CD4-positive, alpha-beta T cell (primary cell): ENCODE results near the gene MTRFR. TPM values are rescaled to one million over a fixed set of nuclear protein-coding genes. Genes with fewer than 3 reads are reported as not detected.

Source experiments
- ATAC-seq: fragments of 200-7000 bp; cut with Tn5 transposase; one replicate; pipeline ENCODE4 v1.10.0; 2022; ENCODE audit warnings: mild to moderate bottlenecking; ENCODE audit not compliant: poor library complexity
- CTCF ChIA-PET: fragments of 350-600 bp; sonication (Branson Sonifier 250); formaldehyde crosslinking; loops from one replicate; lab custom pipeline; 2021; ENCODE audit warnings: antibody characterized with exemption, inconsistent platforms; lab: Charles Lee
- POLR2A ChIA-PET: fragments of 350-600 bp; sonication (Branson Sonifier 250); formaldehyde crosslinking; loops from one replicate; lab custom pipeline; 2021; ENCODE audit warnings: antibody characterized with exemption, inconsistent platforms; lab: Charles Lee
- DNase-seq, 14 experiments: peaks; one replicate each; pipeline ENCODE4 v3.0.0-alpha.2; 2013 to 2020; ENCODE audit warnings: mixed read lengths in 2 of 14
- H3K27ac ChIP-seq, 2 donors: one replicate each; pipeline versions ENCODE4 v1.5.1 to v1.7.0; 2013; ENCODE audit warnings: low read length in 2 of 2, low read depth in 1 of 2, mild to moderate bottlenecking in 1 of 2
- H3K27me3 ChIP-seq, 2 experiments: 1 replicate in 1 of 2; 2 replicates in 1 of 2; pipeline versions ENCODE4 v1.6.1 to v1.7.0; 2013; ENCODE audit warnings: low read length in 2 of 2, control low read depth in 1 of 2, mild to moderate bottlenecking in 1 of 2, moderate library complexity in 1 of 2; ENCODE audit not compliant: insufficient read depth in 2 of 2, control insufficient read depth in 1 of 2
- H3K36me3 ChIP-seq: one replicate; pipeline ENCODE4 v1.6.1; 2013; ENCODE audit warnings: low read length, control low read depth; ENCODE audit not compliant: insufficient read depth
- H3K4me1 ChIP-seq: one replicate; pipeline ENCODE4 v1.6.1; 2013; ENCODE audit warnings: low read length, control low read depth; ENCODE audit not compliant: insufficient read depth
- H3K4me3 ChIP-seq: one replicate; pipeline ENCODE4 v1.5.1; 2013; ENCODE audit warnings: mild to moderate bottlenecking, low read length, moderate library complexity
- H3K9me3 ChIP-seq, 2 experiments: 1 replicate in 1 of 2; 2 replicates in 1 of 2; pipeline versions ENCODE4 v1.6.1 to v1.7.0; 2013; ENCODE audit warnings: low read length in 2 of 2, mild to moderate bottlenecking in 2 of 2, control low read depth in 1 of 2, moderate library complexity in 1 of 2; ENCODE audit not compliant: control insufficient read depth in 1 of 2, insufficient read depth in 1 of 2
- H3K27ac Mint-ChIP-seq: one replicate; pipeline ENCODE4 v1.8.0; 2020; ENCODE audit warnings: mixed read lengths
- H3K27me3 Mint-ChIP-seq: one replicate; pipeline ENCODE4 v1.8.0; 2021; ENCODE audit warnings: mixed read lengths
- H3K36me3 Mint-ChIP-seq: one replicate; pipeline ENCODE4 v1.8.0; 2021; ENCODE audit warnings: low read depth, mixed read lengths
- H3K4me1 Mint-ChIP-seq: one replicate; pipeline ENCODE4 v1.8.0; 2021; ENCODE audit warnings: low read depth, mixed read lengths
- H3K4me3 Mint-ChIP-seq: one replicate; pipeline ENCODE4 v1.8.0; 2020; ENCODE audit warnings: mild to moderate bottlenecking, mixed read lengths
- H3K9me3 Mint-ChIP-seq: one replicate; pipeline ENCODE4 v1.8.0; 2020; ENCODE audit warnings: mixed read lengths
- intact Hi-C, 2 experiments: fragments of 100-400 bp; cut with DNase I in 1 of 2; cut with micrococcal nuclease in 1 of 2; formaldehyde crosslinking; loops; one replicate each; pipeline versions ENCODE4 v1.15.1 to v1.9.0; 2023 to 2025; cut with DNase I, micrococcal nuclease
- total RNA-seq, 174 experiments: library from RNA in 2 of 174; stranded (reverse) in 2 of 174; gene quantifications; one replicate each; pipeline ENCODE4 v1.2.3 and lab custom pipeline; 2021 to 2026
- TF ChIP-seq, protein P1 (sequence below): fragments of 200-600 bp; IDR thresholded peaks from one replicate; pipeline ENCODE4 v1.8.0; 2022; ENCODE audit warnings: antibody characterized with exemption, mild to moderate bottlenecking

The MTRFR gene
- total RNA-seq, 2 experiments from 2014 or later = 43.2 to 44.5 TPM

DNA sequence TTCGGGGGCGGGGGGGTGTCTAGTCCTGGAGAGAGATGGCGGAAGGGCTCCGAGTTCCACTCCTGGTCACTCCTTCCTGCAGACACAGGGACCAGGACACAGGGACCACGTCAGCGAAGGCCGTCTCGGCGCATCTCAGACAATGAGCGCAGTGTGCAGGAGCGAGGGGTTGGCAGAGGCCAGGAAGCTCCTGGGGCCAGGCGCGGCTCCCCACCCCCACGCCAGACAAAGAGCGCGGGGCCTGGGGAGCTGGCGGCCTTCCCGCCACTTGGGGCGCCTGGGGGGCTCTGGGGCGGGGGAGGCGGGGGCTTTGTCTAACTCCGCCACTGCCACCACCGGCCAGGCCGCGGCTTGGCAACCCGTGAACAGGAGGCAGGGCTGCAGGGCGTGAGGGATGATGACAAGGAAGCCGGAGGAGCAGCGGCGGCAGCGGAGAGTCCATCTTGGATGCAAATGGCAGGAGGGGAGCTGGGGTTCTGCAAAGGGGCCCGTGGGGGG is 36.2 kb downstream of the MTRFR start:
- Histone ChIP-seq H3K36me3 (no peaks in the 10 kb centered on the region), H3K9me3 (no peaks in the 10 kb centered on the region), H3K27ac (no peak overlapping the region), H3K4me1 (peaks cover 38% of the 10 kb centered on the region), H3K27me3 (no peaks in the 10 kb centered on the region), H3K4me3 (peak overlapping the region; percentile 41)
- Mint-ChIP-seq H3K4me3 (peak overlapping the region; percentile 92), H3K4me1 (peaks cover 32% of the 10 kb centered on the region), H3K9me3 (no peaks in the 10 kb centered on the region), H3K27me3 (no peaks in the 10 kb centered on the region), H3K27ac (no peak overlapping the region), H3K36me3 (no peaks in the 10 kb centered on the region)
- ChIA-PET POLR2A (interaction anchor here (1.1 to 1.9 kb wide), 4 partner anchors 37 to 333 kb away, joined by 3 to 7 read pairs (median 6); partner anchors contain the start of genes DDX55, MPHOSPH9 and MTRFR), CTCF (interaction anchor here (0.6 to 2.1 kb wide), 2 partner anchors 9 to 96 kb away, joined by 3 to 9 read pairs; partner anchors contain the start of gene SBNO1)
- intact Hi-C loops = no loop called here
- peak in 8 of 14 experiments; percentile 17 to 71 (median 33) for DNase-seq
- peak; percentile 16 for ATAC-seq
- TF ChIP-seq, protein P1, sequence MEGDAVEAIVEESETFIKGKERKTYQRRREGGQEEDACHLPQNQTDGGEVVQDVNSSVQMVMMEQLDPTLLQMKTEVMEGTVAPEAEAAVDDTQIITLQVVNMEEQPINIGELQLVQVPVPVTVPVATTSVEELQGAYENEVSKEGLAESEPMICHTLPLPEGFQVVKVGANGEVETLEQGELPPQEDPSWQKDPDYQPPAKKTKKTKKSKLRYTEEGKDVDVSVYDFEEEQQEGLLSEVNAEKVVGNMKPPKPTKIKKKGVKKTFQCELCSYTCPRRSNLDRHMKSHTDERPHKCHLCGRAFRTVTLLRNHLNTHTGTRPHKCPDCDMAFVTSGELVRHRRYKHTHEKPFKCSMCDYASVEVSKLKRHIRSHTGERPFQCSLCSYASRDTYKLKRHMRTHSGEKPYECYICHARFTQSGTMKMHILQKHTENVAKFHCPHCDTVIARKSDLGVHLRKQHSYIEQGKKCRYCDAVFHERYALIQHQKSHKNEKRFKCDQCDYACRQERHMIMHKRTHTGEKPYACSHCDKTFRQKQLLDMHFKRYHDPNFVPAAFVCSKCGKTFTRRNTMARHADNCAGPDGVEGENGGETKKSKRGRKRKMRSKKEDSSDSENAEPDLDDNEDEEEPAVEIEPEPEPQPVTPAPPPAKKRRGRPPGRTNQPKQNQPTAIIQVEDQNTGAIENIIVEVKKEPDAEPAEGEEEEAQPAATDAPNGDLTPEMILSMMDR = no peak

DNA sequence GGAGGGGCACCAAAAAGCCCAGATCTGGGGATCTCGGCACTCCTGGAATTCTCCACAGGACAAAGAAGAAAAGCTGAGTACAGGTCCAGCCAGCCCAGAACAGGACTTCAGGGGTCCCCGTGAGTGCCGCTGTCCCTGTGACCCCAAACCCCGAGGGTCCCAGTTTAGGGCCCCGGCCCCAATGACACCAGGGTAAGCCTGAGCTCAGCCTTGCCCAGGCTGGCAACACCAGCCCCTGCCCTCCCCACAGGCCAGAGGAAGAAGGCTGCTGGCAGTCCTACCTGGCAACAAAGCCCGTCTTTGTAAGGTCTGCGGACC is 36.6 kb downstream of the MTRFR start:
- Histone ChIP-seq H3K27me3 (no peaks in the 10 kb centered on the region), H3K4me3 (peak overlapping the region; percentile 41), H3K27ac (no peak overlapping the region), H3K36me3 (no peaks in the 10 kb centered on the region), H3K4me1 (peaks cover 38% of the 10 kb centered on the region), H3K9me3 (no peaks in the 10 kb centered on the region)
- intact Hi-C loops = loop anchor here in 1 of 2 experiments (1.0 kb wide), 1 partner anchor 348 kb away; no protein-coding TSS in a partner anchor
- Mint-ChIP-seq H3K27ac (no peak overlapping the region), H3K36me3 (no peaks in the 10 kb centered on the region), H3K27me3 (no peaks in the 10 kb centered on the region), H3K9me3 (no peaks in the 10 kb centered on the region), H3K4me3 (peak overlapping the region; percentile 92), H3K4me1 (peaks cover 32% of the 10 kb centered on the region)
- peak in 2 of 14 experiments; percentile 27 to 40 for DNase-seq
- CTCF ChIA-PET = interaction anchor here (0.5 to 2.1 kb wide), 3 partner anchors 9 to 483 kb away, joined by 3 to 9 read pairs (median 3); partner anchors contain the start of gene SBNO1
- ATAC-seq = no peak
- POLR2A ChIA-PET = interaction anchor here (1.1 to 1.9 kb wide), 4 partner anchors 37 to 333 kb away, joined by 3 to 7 read pairs (median 6); partner anchors contain the start of genes DDX55, MPHOSPH9 and MTRFR
- TF ChIP-seq, protein P1 = no peak

DNA sequence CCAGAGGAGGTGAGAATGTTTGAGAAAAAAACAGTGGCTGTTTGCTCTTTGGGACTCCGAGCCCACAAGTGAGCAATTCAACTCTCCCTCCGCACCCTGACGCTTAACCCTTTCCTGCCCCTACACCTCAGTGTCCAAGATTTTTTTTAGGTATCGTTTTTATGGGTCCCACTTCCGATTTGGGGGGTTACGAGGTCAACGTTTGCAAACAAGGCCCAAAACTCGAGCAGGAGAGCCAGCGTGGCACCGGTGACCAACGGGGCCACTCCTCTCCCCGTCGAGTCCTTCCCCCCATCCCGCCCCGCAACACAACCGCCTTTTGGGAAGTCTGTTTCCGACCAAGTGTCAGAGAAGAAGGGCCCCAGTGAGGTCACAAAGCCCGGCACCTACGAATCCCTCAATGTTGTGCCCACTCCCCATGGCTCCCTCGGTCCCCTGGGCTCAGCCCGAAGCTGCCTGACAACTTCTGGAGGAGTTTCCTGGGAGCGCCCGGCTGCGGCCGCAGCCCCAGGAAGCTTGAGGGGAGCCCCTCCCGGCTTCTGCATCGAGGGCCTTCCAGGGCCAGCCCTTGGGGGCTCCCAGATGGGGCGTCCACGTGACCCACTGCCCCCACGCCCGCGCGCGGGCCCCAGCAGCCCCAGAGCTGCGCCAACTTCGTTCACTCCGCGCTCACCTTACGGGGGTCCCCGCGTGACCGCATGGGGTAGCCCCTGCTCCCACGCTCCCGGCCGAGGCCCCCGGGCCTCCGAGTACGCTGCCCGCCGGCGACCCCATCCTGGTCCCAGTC is 37.2 kb downstream of the MTRFR start:
- Histone ChIP-seq H3K4me1 (peaks cover 38% of the 10 kb centered on the region), H3K36me3 (no peaks in the 10 kb centered on the region), H3K9me3 (no peaks in the 10 kb centered on the region), H3K27me3 (no peaks in the 10 kb centered on the region), H3K4me3 (peak overlapping the region; percentile 41), H3K27ac (no peak overlapping the region)
- ATAC-seq (no peak), DNase-seq (peak in 5 of 14 experiments; percentile 5 to 43 (median 31))
- Mint-ChIP-seq H3K4me1 (peaks cover 32% of the 10 kb centered on the region), H3K9me3 (no peaks in the 10 kb centered on the region), H3K27ac (peak overlapping the region; percentile 53), H3K36me3 (no peaks in the 10 kb centered on the region), H3K4me3 (peak overlapping the region; percentile 92), H3K27me3 (no peaks in the 10 kb centered on the region)
- CTCF ChIA-PET = interaction anchor here (0.5 kb wide), 1 partner anchor 483 kb away, joined by 3 read pairs; no protein-coding TSS in a partner anchor
- POLR2A ChIA-PET = interaction anchor here (1.5 to 1.9 kb wide), 3 partner anchors 38 to 95 kb away, joined by 4 to 7 read pairs (median 7); partner anchors contain the start of genes MPHOSPH9 and MTRFR
- TF ChIP-seq, protein P1 = no peak
- intact Hi-C loops = loop anchor here in 1 of 2 experiments (1.0 kb wide), 1 partner anchor 348 kb away; no protein-coding TSS in a partner anchor
